SK-N-SH treated with all-trans-retinoic acid at 6 μM for 48 hours (cell line): ENCODE results near the gene CCDC167.

ENCODE experiments used
- ATAC-seq: fragments of 200-7000 bp; cut with Tn5 transposase; 3 replicates; pipeline ENCODE4 v1.9.1; 2020; ENCODE audit warnings: mild to moderate bottlenecking, moderate library complexity
- ARNTL ChIP-seq: fragments of 450-650 bp; formaldehyde crosslinking; IDR thresholded peaks from 2 replicates; pipeline ENCODE4 v1.5.0; 2020; ENCODE audit warnings: low read depth, mild to moderate bottlenecking, moderate library complexity, borderline replicate concordance
- BACH2 ChIP-seq: fragments of 250-450 bp; sonication (Bioruptor Pico); IDR thresholded peaks from 2 replicates; pipeline ENCODE4 v1.9.0; 2021; ENCODE audit warnings: mild to moderate bottlenecking, borderline replicate concordance
- CREB5 ChIP-seq: fragments of 250-450 bp; sonication (Bioruptor Pico); IDR thresholded peaks from 2 replicates; pipeline ENCODE4 v1.5.1; 2020; ENCODE audit warnings: low read depth, mild to moderate bottlenecking, moderate library complexity
- CSDC2 ChIP-seq: fragments of 250-450 bp; sonication (Bioruptor Pico); IDR thresholded peaks from 2 replicates; pipeline ENCODE4 v1.5.0; 2020; ENCODE audit warnings: mild to moderate bottlenecking, moderate library complexity
- CSRNP3 ChIP-seq: fragments of 250-450 bp; sonication (Bioruptor Pico); IDR thresholded peaks from 2 replicates; pipeline ENCODE4 v1.5.1; 2021; ENCODE audit warnings: mild to moderate bottlenecking, moderate library complexity
- ESRRG ChIP-seq: fragments of 250-450 bp; sonication (Bioruptor Pico); IDR thresholded peaks from 2 replicates; pipeline ENCODE4 v1.6.1; 2021; ENCODE audit warnings: mild to moderate bottlenecking
- GLIS3 ChIP-seq: fragments of 250-450 bp; sonication (Bioruptor Pico); IDR thresholded peaks from 2 replicates; pipeline ENCODE4 v1.5.0; 2020; ENCODE audit warnings: mild to moderate bottlenecking, moderate library complexity
- ISL1 ChIP-seq: fragments of 250-450 bp; sonication (Bioruptor Pico); IDR thresholded peaks from 2 replicates; pipeline ENCODE4 v2.1.2; 2022; ENCODE audit warnings: mild to moderate bottlenecking, moderate library complexity
- OSR1 ChIP-seq: fragments of 250-450 bp; sonication (Bioruptor Pico); IDR thresholded peaks from 2 replicates; pipeline ENCODE4 v1.8.0; 2022; ENCODE audit warnings: moderate library complexity, mild to moderate bottlenecking, inconsistent platforms
- PATZ1 ChIP-seq: fragments of 250-450 bp; sonication (Bioruptor Pico); IDR thresholded peaks from 2 replicates; pipeline ENCODE4 v1.8.0; 2020; ENCODE audit warnings: mild to moderate bottlenecking, moderate library complexity, borderline replicate concordance
- PPARA ChIP-seq: fragments of 250-450 bp; sonication (Bioruptor Pico); IDR thresholded peaks from 2 replicates; pipeline ENCODE4 v1.5.0; 2020; ENCODE audit warnings: mild to moderate bottlenecking, borderline replicate concordance
- RARB ChIP-seq: fragments of 250-450 bp; sonication (Bioruptor Pico); IDR thresholded peaks from 2 replicates; pipeline ENCODE4 v1.8.0; 2021; ENCODE audit warnings: mild to moderate bottlenecking, moderate library complexity
- SNAI2 ChIP-seq: fragments of 250-450 bp; sonication (Bioruptor Pico); IDR thresholded peaks from 2 replicates; pipeline ENCODE4 v1.5.0; 2020; ENCODE audit warnings: mild to moderate bottlenecking, moderate library complexity
- TCF4 ChIP-seq: fragments of 250-450 bp; sonication (Bioruptor Pico); IDR thresholded peaks from 2 replicates; pipeline ENCODE4 v1.8.0; 2021; ENCODE audit warnings: mild to moderate bottlenecking, moderate library complexity, borderline replicate concordance
- TSHZ2 ChIP-seq: fragments of 250-450 bp; sonication (Bioruptor Pico); IDR thresholded peaks from 2 replicates; pipeline ENCODE4 v1.5.0; 2020; ENCODE audit warnings: mild to moderate bottlenecking, moderate library complexity
- ZC3H10 ChIP-seq: fragments of 250-450 bp; sonication (Bioruptor Pico); IDR thresholded peaks from 2 replicates; pipeline ENCODE4 v1.5.1; 2021; ENCODE audit warnings: mild to moderate bottlenecking, moderate library complexity
- ZFP30 ChIP-seq: fragments of 450-650 bp; formaldehyde crosslinking; IDR thresholded peaks from 2 replicates; pipeline ENCODE4 v1.5.0; 2022; ENCODE audit warnings: mild to moderate bottlenecking, moderate library complexity
- ZNF565 ChIP-seq: fragments of 450-650 bp; formaldehyde crosslinking; conservative IDR thresholded peaks from 2 replicates; pipeline ENCODE4 v1.5.0; 2020; ENCODE audit warnings: low read depth, mild to moderate bottlenecking, moderate library complexity
- ZNF70 ChIP-seq: fragments of 450-650 bp; formaldehyde crosslinking; IDR thresholded peaks from 2 replicates; pipeline ENCODE4 v1.5.0; 2020; ENCODE audit warnings: mild to moderate bottlenecking, moderate library complexity
- ZNF8 ChIP-seq: fragments of 450-650 bp; formaldehyde crosslinking; IDR thresholded peaks from 2 replicates; pipeline ENCODE4 v1.5.0; 2020; ENCODE audit warnings: mild to moderate bottlenecking, moderate library complexity

Gene CCDC167

GRCh38 chr6:37499433-37500293, at the start of gene CCDC167:
TSS of gene CCDC167 (minus strand) at chr6:37499893. CDS start at chr6:37499863, 30 bp downstream.
- peak; percentile 98 for ATAC-seq
- TF ChIP-seq ARNTL (CRISPR knock-in tag) = no peak
- 0 out of 2 replicates have a peak, but pooled peaks have one; percentile 8 for TF ChIP-seq ZNF70 (CRISPR knock-in tag)
- TF ChIP-seq, all 23 proteins: peak for 1

GRCh38 chr6:37549154-37549553, 49.5 kb upstream of the CCDC167 start:
- ATAC-seq = no peak
- TF ChIP-seq TSHZ2 (CRISPR knock-in tag) (no peak), TCF4 (CRISPR knock-in tag) (no peak), SNAI2 (CRISPR knock-in tag) (no peak), ZNF565 (CRISPR knock-in tag) (no peak), ZFP30 (CRISPR knock-in tag) (no peak), ESRRG (CRISPR knock-in tag) (no peak), OSR1 (no peak), ZNF8 (no peak), ZC3H10 (no peak), PPARA (CRISPR knock-in tag) (no peak), RARB (CRISPR knock-in tag) (no peak), ISL1 (no peak), PATZ1 (no peak), BACH2 (CRISPR knock-in tag) (no peak), ZNF70 (CRISPR knock-in tag) (no peak), CSRNP3 (CRISPR knock-in tag) (no peak), CSDC2 (CRISPR knock-in tag) (no peak), ARNTL (CRISPR knock-in tag) (no peak), GLIS3 (CRISPR knock-in tag) (no peak)

- no peak; the same call in 2 of the 3 replicates for ATAC-seq
- TF ChIP-seq CREB5 (CRISPR knock-in tag) (no peak), ARNTL (CRISPR knock-in tag) (no peak), OSR1 (no peak)
Observed at GRCh38 chr6:37548067-37548674, 48.5 kb upstream of the CCDC167 start.

GRCh38 chr6:37547564-37548061, 47.9 kb upstream of the CCDC167 start:
- ATAC-seq = peak; percentile 88
- TF ChIP-seq ZNF565 (CRISPR knock-in tag) = no peak
- no peak for TF ChIP-seq ZC3H10
- no peak for TF ChIP-seq TSHZ2 (CRISPR knock-in tag)
- TF ChIP-seq PATZ1 = no peak
- no peak for TF ChIP-seq ZFP30 (CRISPR knock-in tag)
- TF ChIP-seq PPARA (CRISPR knock-in tag) = no peak
